ENCODE measurements around the gene SAT2.

SAT2 gene

GRCh38 chr17:7582396-7583252 is 45.0 kb downstream of the SAT2 start:
- no peak for DNase-seq (ENCODE audit: extremely low read depth, low read depth)
- TF ChIP-seq CTCF (IDR thresholded peaks at IDR 0.05; ENCODE audit: low read depth, low read length): no peak

GRCh38 chr17:7580604-7581575 is 46.7 kb downstream of the SAT2 start:
- TF ChIP-seq CTCF (IDR thresholded peaks at IDR 0.05; ENCODE audit: low read depth, low read length): no peak
- no peak for DNase-seq (ENCODE audit: extremely low read depth, low read depth)

- TF ChIP-seq CTCF (IDR thresholded peaks at IDR 0.05; ENCODE audit: low read depth, low read length): no peak
- DNase-seq (ENCODE audit: extremely low read depth, low read depth): no peak
Observed at GRCh38 chr17:7579834-7580603, 47.6 kb downstream of the SAT2 start.

- TF ChIP-seq CTCF (IDR thresholded peaks at IDR 0.05; ENCODE audit: low read depth, low read length): no peak
- peak; percentile 60 for DNase-seq (ENCODE audit: extremely low read depth, low read depth)
Observed at GRCh38 chr17:7579001-7579833, 48.4 kb downstream of the SAT2 start, which contains the start of gene CD68. Gene CD68 (plus strand): TSS chr17:7579638. CDS start chr17:7579678, 40 bp downstream.

- no peak for DNase-seq (ENCODE audit: extremely low read depth, low read depth)
- TF ChIP-seq CTCF (IDR thresholded peaks at IDR 0.05; ENCODE audit: low read depth, low read length): no peak
Observed at GRCh38 chr17:7577327-7578199, 50.1 kb downstream of the SAT2 start.
